HEK293 (cell line): ENCODE results near the gene RALGAPA1.

Experiments
- BCL11B ChIP-seq: fragments of 450-650 bp; formaldehyde crosslinking; IDR thresholded peaks from 2 replicates; pipeline ENCODE4 v1.5.1; 2016; ENCODE audit warnings: low read depth, missing biosample characterization, missing genetic modification characterization
- CTCF ChIP-seq: fragments of 450-650 bp; formaldehyde crosslinking; IDR thresholded peaks from 2 replicates; pipeline ENCODE4 v1.5.1; 2016; ENCODE audit warnings: missing biosample characterization, missing genetic modification characterization
- HOXA7 ChIP-seq: sonication (generic); formaldehyde crosslinking; IDR thresholded peaks from 2 replicates; pipeline ENCODE4 v1.8.1; 2022; ENCODE audit warnings: missing genetic modification reagents, borderline replicate concordance
- KLF9 ChIP-seq: fragments of 450-650 bp; formaldehyde crosslinking; IDR thresholded peaks from 2 replicates; pipeline ENCODE4 v1.5.1; 2016; ENCODE audit warnings: missing biosample characterization, missing genetic modification characterization, low read depth
- MEIS1 ChIP-seq: sonication (generic); formaldehyde crosslinking; IDR thresholded peaks from 2 replicates; pipeline ENCODE4 v1.8.1; 2022; ENCODE audit warnings: missing genetic modification reagents, mild to moderate bottlenecking, borderline replicate concordance
- ZNF561 ChIP-seq: fragments of 450-650 bp; IDR thresholded peaks from 2 replicates; pipeline ENCODE4 v1.5.1; 2018; ENCODE audit warnings: missing biosample characterization, missing genetic modification characterization, borderline replicate concordance
- ZNF776 ChIP-seq: fragments of 450-650 bp; formaldehyde crosslinking; IDR thresholded peaks from 2 replicates; pipeline ENCODE4 v1.5.0; 2017; ENCODE audit warnings: missing biosample characterization, missing genetic modification characterization, borderline replicate concordance

GRCh38 chr14:35829449-35829848 lies 20.4 kb upstream of the RALGAPA1 start:
- no peak for TF ChIP-seq CTCF
- no peak for TF ChIP-seq KLF9 (tag by site-specific recombination)
- TF ChIP-seq HOXA7 (CRISPR knock-in tag) = no peak
- TF ChIP-seq BCL11B = no peak
- TF ChIP-seq ZNF776 (tag by site-specific recombination) = no peak
- no peak for TF ChIP-seq ZNF561 (tag by site-specific recombination)
- TF ChIP-seq MEIS1 (CRISPR knock-in tag) = no peak
